ENCODE data around the gene TUBGCP2. TPM values are rescaled to one million over a fixed set of nuclear protein-coding genes. Genes with fewer than 3 reads are reported as not detected.
A peak's percentile ranks its signal among the peaks of the same experiment; 100 is the strongest.

Gene TUBGCP2
- total and polyA plus RNA-seq, 2 experiments from 2014 or later = 39.7 to 53.9 TPM

DNA sequence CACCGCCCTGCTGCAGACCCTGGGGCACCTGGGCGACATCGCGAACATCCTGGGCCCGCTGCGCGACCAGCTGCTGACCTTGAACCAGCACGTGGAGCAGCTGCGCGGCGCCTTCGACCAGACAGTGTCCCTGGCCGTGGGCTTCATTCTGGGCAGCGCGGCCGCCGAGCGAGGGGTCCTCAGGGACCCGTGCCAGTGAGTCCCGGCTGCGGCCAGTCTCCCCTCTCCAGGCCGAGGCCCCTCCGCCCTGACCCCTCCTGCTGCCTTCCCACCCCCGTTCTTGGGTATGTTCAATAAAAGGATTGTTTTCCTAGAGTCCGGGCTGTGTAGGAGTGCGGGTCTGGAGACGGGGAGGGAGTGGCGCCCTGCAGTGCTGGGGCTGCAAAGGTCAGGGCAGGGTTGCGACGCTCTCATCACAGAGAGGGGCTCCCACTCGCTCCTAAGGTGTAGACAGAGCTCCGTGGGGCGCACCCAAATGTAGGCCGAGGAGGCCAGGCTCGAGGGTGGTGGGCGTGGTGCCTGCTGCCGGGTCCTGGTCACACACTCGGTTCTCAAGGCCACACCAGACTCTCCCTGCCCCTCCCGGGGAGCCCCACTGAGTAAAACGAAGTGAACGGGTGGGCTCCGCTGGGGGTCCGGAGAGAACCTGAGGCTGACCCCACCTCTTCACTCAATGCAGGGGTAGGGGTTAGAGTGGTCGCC is 77.3 kb downstream of the TUBGCP2 start:
- no peak for DNase-seq
- Histone ChIP-seq H3K9me2 (ENCODE audit: insufficient read depth) (no peaks in the 10 kb centered on the region), H3K27ac (no peak overlapping the region), H2AFZ (no peak overlapping the region), H3K9ac (no peak overlapping the region), H3F3A (ENCODE audit: insufficient read depth) (no peaks in the 10 kb centered on the region), H3K9me3 (ENCODE audit: low read depth) (no peaks in the 10 kb centered on the region), H3K4me2 (ENCODE audit: unreplicated experiment) (no peak overlapping the region), H3K27me3 (replicated peaks; ENCODE audit: insufficient read depth) (peaks cover 62% of the 10 kb centered on the region), H3K79me2 (ENCODE audit: insufficient read depth) (no peaks in the 10 kb centered on the region), H4K20me1 (ENCODE audit: insufficient read depth) (no peaks in the 10 kb centered on the region), H3K4me3 (no peak overlapping the region), H3K4me1 (ENCODE audit: insufficient read depth) (no peaks in the 10 kb centered on the region), H3K36me3 (ENCODE audit: low read depth) (no peaks in the 10 kb centered on the region)
- WGBS, 2 experiments (ENCODE audit: low coverage in 1 of 2, low lambda C conversion rate in 2 of 2, missing lambda C conversion rate in 2 of 2) = 13 to 15% methylated on average over 38 to 42 of the region's 44 CpGs
- in situ Hi-C loops (cut with MboI) = no loop called here
- TF ChIP-seq EZH2phosphoT487 (IDR thresholded peaks at IDR 0.05; ENCODE audit: insufficient read depth, low read depth) (no peak), EZH2 (IDR thresholded peaks at IDR 0.05; ENCODE audit: insufficient read depth, poor library complexity, severe bottlenecking) (no peak)

DNA sequence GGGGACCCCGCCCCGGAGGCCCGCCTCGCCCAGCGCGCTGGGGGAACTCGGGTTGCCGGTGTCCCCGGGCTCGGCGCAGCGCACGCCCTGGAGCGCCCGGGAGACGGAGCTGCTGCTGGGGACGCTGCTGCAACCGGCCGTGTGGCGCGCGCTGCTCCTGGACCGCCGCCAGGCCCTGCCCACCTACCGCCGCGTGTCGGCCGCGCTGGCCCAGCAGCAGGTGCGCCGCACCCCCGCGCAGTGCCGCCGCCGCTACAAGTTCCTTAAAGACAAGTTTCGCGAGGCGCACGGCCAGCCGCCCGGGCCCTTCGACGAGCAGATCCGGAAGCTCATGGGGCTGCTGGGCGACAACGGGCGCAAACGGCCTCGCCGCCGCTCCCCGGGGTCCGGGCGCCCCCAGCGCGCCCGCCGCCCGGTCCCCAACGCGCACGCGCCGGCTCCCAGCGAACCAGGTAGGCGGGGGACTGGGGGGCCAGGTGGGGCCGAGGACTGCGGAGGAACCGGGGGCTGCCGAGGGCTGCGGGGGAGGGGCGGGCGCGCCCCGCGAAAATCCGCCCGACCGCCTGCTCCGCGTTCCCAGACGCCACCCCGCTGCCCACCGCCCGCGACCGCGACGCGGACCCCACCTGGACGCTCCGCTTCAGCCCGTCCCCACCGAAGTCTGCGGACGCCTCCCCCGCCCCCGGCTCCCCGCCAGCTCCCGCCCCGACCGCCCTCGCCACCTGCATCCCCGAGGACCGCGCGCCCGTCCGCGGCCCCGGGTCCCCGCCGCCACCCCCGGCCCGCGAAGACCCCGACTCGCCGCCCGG is 78.1 kb downstream of the TUBGCP2 start:
- H3K4me3 ChIP-seq = no peak overlapping the region
- WGBS, 2 experiments (ENCODE audit: low coverage in 1 of 2, low lambda C conversion rate in 2 of 2, missing lambda C conversion rate in 2 of 2) = 2 to 7% methylated on average over 25 to 46 of the region's 122 CpGs
- TF ChIP-seq EZH2 (IDR thresholded peaks at IDR 0.05; ENCODE audit: insufficient read depth, poor library complexity, severe bottlenecking) = peak; percentile 80
- no peak for TF ChIP-seq EZH2phosphoT487 (IDR thresholded peaks at IDR 0.05; ENCODE audit: insufficient read depth, low read depth)
- no peak overlapping the region for H3K27ac ChIP-seq
- H3K27me3 ChIP-seq (replicated peaks; ENCODE audit: insufficient read depth) = peaks cover 62% of the 10 kb centered on the region
- in situ Hi-C loops (cut with MboI) = no loop called here
- H3K36me3 ChIP-seq (ENCODE audit: low read depth) = no peaks in the 10 kb centered on the region
- no peaks in the 10 kb centered on the region for H3K9me3 ChIP-seq (ENCODE audit: low read depth)
- H4K20me1 ChIP-seq (ENCODE audit: insufficient read depth) = no peaks in the 10 kb centered on the region
- H3K4me1 ChIP-seq (ENCODE audit: insufficient read depth) = no peaks in the 10 kb centered on the region
- H3K79me2 ChIP-seq (ENCODE audit: insufficient read depth) = no peaks in the 10 kb centered on the region
- H3K9me2 ChIP-seq (ENCODE audit: insufficient read depth) = no peaks in the 10 kb centered on the region
- H3K4me2 ChIP-seq (ENCODE audit: unreplicated experiment) = no peak overlapping the region
- DNase-seq = no peak
- H3F3A ChIP-seq (ENCODE audit: insufficient read depth) = no peaks in the 10 kb centered on the region
- H3K9ac ChIP-seq = no peak overlapping the region
- no peak overlapping the region for H2AFZ ChIP-seq

DNA sequence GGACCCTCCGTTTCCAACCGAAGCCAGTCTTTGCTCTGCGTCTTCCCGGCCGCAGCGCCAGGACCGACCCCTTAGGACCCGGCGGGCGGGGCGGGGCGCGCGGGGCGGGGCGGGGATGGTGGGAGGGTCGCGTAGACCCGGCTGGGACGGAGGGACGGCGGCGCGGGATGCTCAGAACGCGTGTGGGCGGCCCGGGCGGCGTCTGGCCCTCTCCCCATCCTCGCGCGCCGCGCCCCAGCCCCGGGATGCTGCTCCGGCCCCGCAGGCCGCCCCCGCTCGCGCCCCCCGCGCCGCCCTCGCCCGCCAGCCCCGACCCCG is 78.7 kb downstream of the TUBGCP2 start, which contains the start of gene UTF1:
Gene UTF1, plus strand, starts transcription at position 174 of the 318 bp plus-strand sequence. Its CDS starts 72 bp downstream, at position 246.
- Histone ChIP-seq H3K79me2 (ENCODE audit: insufficient read depth) (no peaks in the 10 kb centered on the region), H3K27me3 (replicated peaks; ENCODE audit: insufficient read depth) (peaks cover 57% of the 10 kb centered on the region), H3K9me2 (ENCODE audit: insufficient read depth) (no peaks in the 10 kb centered on the region), H3K9ac (no peak within 1 kb of the TSS), H3K36me3 (ENCODE audit: low read depth) (no peaks in the 10 kb centered on the region), H2AFZ (no peak within 1 kb of the TSS), H3F3A (ENCODE audit: insufficient read depth) (no peaks in the 10 kb centered on the region), H4K20me1 (ENCODE audit: insufficient read depth) (no peaks in the 10 kb centered on the region), H3K4me3 (no peak within 1 kb of the TSS), H3K27ac (no peak within 1 kb of the TSS), H3K9me3 (ENCODE audit: low read depth) (no peaks in the 10 kb centered on the region), H3K4me2 (ENCODE audit: unreplicated experiment) (no peak within 1 kb of the TSS), H3K4me1 (ENCODE audit: insufficient read depth) (no peaks in the 10 kb centered on the region)
- 5 to 7% methylated on average over 7 to 23 of the region's 49 CpGs for WGBS, 2 experiments (ENCODE audit: low coverage in 1 of 2, low lambda C conversion rate in 2 of 2, missing lambda C conversion rate in 2 of 2)
- DNase-seq = no peak
- in situ Hi-C loops (cut with MboI) = no loop called here
- no peak for TF ChIP-seq EZH2 (IDR thresholded peaks at IDR 0.05; ENCODE audit: insufficient read depth, poor library complexity, severe bottlenecking)
- no peak for TF ChIP-seq EZH2phosphoT487 (IDR thresholded peaks at IDR 0.05; ENCODE audit: insufficient read depth, low read depth)

DNA sequence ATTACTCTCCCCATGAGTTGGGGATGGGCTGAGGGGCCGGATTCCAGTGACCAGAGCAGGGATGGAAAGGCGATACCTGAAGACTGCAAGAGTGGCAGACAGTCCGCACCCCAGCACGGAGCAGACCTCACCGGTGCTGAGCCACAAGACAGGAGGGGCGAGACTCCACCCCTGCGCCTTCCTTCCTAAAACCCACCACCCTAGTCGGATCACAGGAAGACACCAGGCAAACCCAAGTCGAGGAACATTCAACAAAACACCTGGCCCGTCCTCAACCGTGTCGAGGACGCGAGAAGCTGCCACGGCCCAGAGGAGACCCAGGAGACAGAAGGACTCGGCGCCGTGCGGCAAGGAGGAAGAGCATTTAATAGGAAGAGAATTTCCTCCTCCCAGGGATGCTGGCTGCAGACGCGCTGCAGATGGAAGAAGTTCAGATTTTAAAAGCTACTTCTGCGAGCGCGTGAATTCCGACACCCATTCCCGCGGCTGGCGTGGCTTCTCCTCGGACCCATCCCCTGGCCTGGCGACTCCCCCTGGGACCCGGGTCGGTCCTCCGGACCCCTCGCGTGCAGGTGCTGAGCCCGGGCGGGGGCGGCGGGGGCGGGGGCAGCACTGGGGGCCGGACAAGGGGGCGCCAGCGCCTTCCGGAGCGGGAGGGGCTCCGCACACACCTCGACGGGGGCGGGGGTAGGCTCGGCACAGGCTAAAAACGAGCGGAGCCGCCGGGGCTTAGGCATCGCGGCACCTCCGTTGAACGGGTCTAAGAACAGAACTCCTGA is 79.2 kb downstream of the TUBGCP2 start:
- Histone ChIP-seq H3F3A (ENCODE audit: insufficient read depth) (no peaks in the 10 kb centered on the region), H3K36me3 (ENCODE audit: low read depth) (no peaks in the 10 kb centered on the region), H3K9ac (no peak overlapping the region), H3K27ac (no peak overlapping the region), H3K4me1 (ENCODE audit: insufficient read depth) (no peaks in the 10 kb centered on the region), H3K4me3 (no peak overlapping the region), H3K79me2 (ENCODE audit: insufficient read depth) (no peaks in the 10 kb centered on the region), H3K9me3 (ENCODE audit: low read depth) (no peaks in the 10 kb centered on the region), H4K20me1 (ENCODE audit: insufficient read depth) (no peaks in the 10 kb centered on the region), H3K27me3 (replicated peaks; ENCODE audit: insufficient read depth) (peaks cover 57% of the 10 kb centered on the region), H3K4me2 (ENCODE audit: unreplicated experiment) (no peak overlapping the region), H3K9me2 (ENCODE audit: insufficient read depth) (no peaks in the 10 kb centered on the region), H2AFZ (no peak overlapping the region)
- 0 out of 2 replicates have a peak, but pooled peaks have one; percentile 5 for TF ChIP-seq EZH2phosphoT487 (IDR thresholded peaks at IDR 0.05; ENCODE audit: insufficient read depth, low read depth)
- TF ChIP-seq EZH2 (IDR thresholded peaks at IDR 0.05; ENCODE audit: insufficient read depth, poor library complexity, severe bottlenecking) = peak; percentile 79
- in situ Hi-C loops (cut with MboI) = no loop called here
- 7 to 11% methylated on average over 38 to 56 of the region's 58 CpGs for WGBS, 2 experiments (ENCODE audit: low coverage in 1 of 2, low lambda C conversion rate in 2 of 2, missing lambda C conversion rate in 2 of 2)
- peak; percentile 19 for DNase-seq

MicroRNAs within 50 kb of the gene (microRNA counts, 767-probe panel; counts per million panel counts)
- microRNA hsa-miR-202-3p = 447 counts per million, percentile 86 among the panel's probes with 10 or more counts

Small RNA genes lying within 50 kb of the gene (microRNA-seq; reads per million reads assigned to microRNA genes)
- not detected for gene MIR202 (ENCODE audit: borderline number of aligned reads)

Small RNA genes lying within 50 kb of the gene (small RNA-seq; reads per million reads assigned to genes)
- gene BANF1P2 (ENCODE audit: low read depth, low replicate concordance) = not detected

Other genes starting within 250 kb of the TUBGCP2 start
- not detected in 2 replicates for gene ADGRA1, start 220.9 kb downstream of the TUBGCP2 start, total RNA-seq (2014; rRNA removed; shearing (Covaris generic))
- not detected in 2 replicates for gene ADGRA1, start 220.9 kb downstream of the TUBGCP2 start, polyA plus RNA-seq (2016; fragmentation: Nextera tagmentation; extraction: Ambion mirVana)
- 0.54 and 0.76 TPM in 2 replicates for gene KNDC1, start 148.7 kb downstream of the TUBGCP2 start, total RNA-seq (2014; rRNA removed; shearing (Covaris generic))
- gene KNDC1, start 148.7 kb downstream of the TUBGCP2 start, polyA plus RNA-seq (2016; fragmentation: Nextera tagmentation; extraction: Ambion mirVana) = 0.37 and 0.44 TPM in 2 replicates
- not detected in 2 replicates for gene UTF1, start 78.7 kb downstream of the TUBGCP2 start, total RNA-seq (2014; rRNA removed; shearing (Covaris generic))
- gene UTF1, start 78.7 kb downstream of the TUBGCP2 start, polyA plus RNA-seq (2016; fragmentation: Nextera tagmentation; extraction: Ambion mirVana) = not detected in 2 replicates
- gene VENTX, start 71.0 kb downstream of the TUBGCP2 start, total RNA-seq (2014; rRNA removed; shearing (Covaris generic)) = not detected in 2 replicates
- gene VENTX, start 71.0 kb downstream of the TUBGCP2 start, polyA plus RNA-seq (2016; fragmentation: Nextera tagmentation; extraction: Ambion mirVana) = not detected in 2 replicates
- 0.25 and 0.76 TPM in 2 replicates for gene ADAM8, start 32.0 kb downstream of the TUBGCP2 start, total RNA-seq (2014; rRNA removed; shearing (Covaris generic))
- 0.19 TPM in 1 of 2 replicates, not detected in the other for gene ADAM8, start 32.0 kb downstream of the TUBGCP2 start, polyA plus RNA-seq (2016; fragmentation: Nextera tagmentation; extraction: Ambion mirVana)
- gene ZNF511, start within 50 bp of the TUBGCP2 start, total RNA-seq (2014; rRNA removed; shearing (Covaris generic)) = 12.4 and 12.6 TPM in 2 replicates
- gene ZNF511, start within 50 bp of the TUBGCP2 start, polyA plus RNA-seq (2016; fragmentation: Nextera tagmentation; extraction: Ambion mirVana) = 59.5 and 63.3 TPM in 2 replicates
- 0.86 TPM in 1 of 2 replicates, not detected in the other for gene CALY, start 28.0 kb upstream of the TUBGCP2 start, total RNA-seq (2014; rRNA removed; shearing (Covaris generic))
- gene CALY, start 28.0 kb upstream of the TUBGCP2 start, polyA plus RNA-seq (2016; fragmentation: Nextera tagmentation; extraction: Ambion mirVana) = not detected in 2 replicates
- gene PRAP1, start 38.5 kb upstream of the TUBGCP2 start, total RNA-seq (2014; rRNA removed; shearing (Covaris generic)) = not detected in 2 replicates
- gene PRAP1, start 38.5 kb upstream of the TUBGCP2 start, polyA plus RNA-seq (2016; fragmentation: Nextera tagmentation; extraction: Ambion mirVana) = not detected in 2 replicates
- gene FUOM, start 49.1 kb upstream of the TUBGCP2 start, total RNA-seq (2014; rRNA removed; shearing (Covaris generic)) = 19.5 and 24.5 TPM in 2 replicates
- 20.9 and 21.5 TPM in 2 replicates for gene FUOM, start 49.1 kb upstream of the TUBGCP2 start, polyA plus RNA-seq (2016; fragmentation: Nextera tagmentation; extraction: Ambion mirVana)
- gene ECHS1, start 64.5 kb upstream of the TUBGCP2 start, total RNA-seq (2014; rRNA removed; shearing (Covaris generic)) = 76.1 and 82.2 TPM in 2 replicates
- gene ECHS1, start 64.5 kb upstream of the TUBGCP2 start, polyA plus RNA-seq (2016; fragmentation: Nextera tagmentation; extraction: Ambion mirVana) = 147 and 150 TPM in 2 replicates
- gene PAOX, start 70.4 kb upstream of the TUBGCP2 start, total RNA-seq (2014; rRNA removed; shearing (Covaris generic)) = 4.1 and 5.8 TPM in 2 replicates
- 4.5 TPM in 2 replicates for gene PAOX, start 70.4 kb upstream of the TUBGCP2 start, polyA plus RNA-seq (2016; fragmentation: Nextera tagmentation; extraction: Ambion mirVana)
- gene MTG1, start 85.3 kb upstream of the TUBGCP2 start, total RNA-seq (2014; rRNA removed; shearing (Covaris generic)) = 22.8 and 26.1 TPM in 2 replicates
- gene MTG1, start 85.3 kb upstream of the TUBGCP2 start, polyA plus RNA-seq (2016; fragmentation: Nextera tagmentation; extraction: Ambion mirVana) = 50.7 and 53.4 TPM in 2 replicates
- gene SPRN, start 115.8 kb upstream of the TUBGCP2 start, total RNA-seq (2014; rRNA removed; shearing (Covaris generic)) = 0.22 and 0.76 TPM in 2 replicates
- 0.32 and 0.34 TPM in 2 replicates for gene SPRN, start 115.8 kb upstream of the TUBGCP2 start, polyA plus RNA-seq (2016; fragmentation: Nextera tagmentation; extraction: Ambion mirVana)
- 0.65 and 2.1 TPM in 2 replicates for gene SCART1, start 145.1 kb upstream of the TUBGCP2 start, total RNA-seq (2014; rRNA removed; shearing (Covaris generic))
- 0.15 and 0.16 TPM in 2 replicates for gene SCART1, start 145.1 kb upstream of the TUBGCP2 start, polyA plus RNA-seq (2016; fragmentation: Nextera tagmentation; extraction: Ambion mirVana)
- 15.4 TPM in 1 of 2 replicates, not detected in the other for gene CYP2E1, start 218.5 kb upstream of the TUBGCP2 start, total RNA-seq (2014; rRNA removed; shearing (Covaris generic))
- gene CYP2E1, start 218.5 kb upstream of the TUBGCP2 start, polyA plus RNA-seq (2016; fragmentation: Nextera tagmentation; extraction: Ambion mirVana) = 0.31 and 0.79 TPM in 2 replicates

All from GM23248 (cell line).